GM12875 (cell line): ENCODE results near the gene SLC39A11.

Experiments
- H3K4me3 ChIP-seq: one replicate; pipeline ENCODE4 v1.5.1; 2011; ENCODE audit warnings: low read depth, low read length, control low read depth
- CTCF ChIP-seq: IDR thresholded peaks from 2 replicates; pipeline ENCODE4 v1.5.1; 2011; ENCODE audit warnings: low read depth, mild to moderate bottlenecking, control low read depth, inconsistent platforms, low read length, moderate library complexity, borderline replicate concordance; ENCODE audit not compliant: insufficient read depth

The SLC39A11 gene

GRCh38 chr17:73029021-73029420, 63.5 kb downstream of the SLC39A11 start:
- H3K4me3 ChIP-seq, result no peak overlapping the region
- no peak for TF ChIP-seq CTCF

- H3K4me3 ChIP-seq, result no peak overlapping the region
- no peak for TF ChIP-seq CTCF
Observed at GRCh38 chr17:73028299-73028755, 64.2 kb downstream of the SLC39A11 start.

GRCh38 chr17:73027130-73027741, 65.3 kb downstream of the SLC39A11 start:
- no peak for TF ChIP-seq CTCF
- no peak overlapping the region for H3K4me3 ChIP-seq

- no peak overlapping the region for H3K4me3 ChIP-seq
- no peak for TF ChIP-seq CTCF
Observed at GRCh38 chr17:73025041-73025560, 67.4 kb downstream of the SLC39A11 start.

GRCh38 chr17:73023759-73024158, 68.7 kb downstream of the SLC39A11 start:
- no peak overlapping the region for H3K4me3 ChIP-seq
- no peak for TF ChIP-seq CTCF

GRCh38 chr17:73022694-73023093, 69.8 kb downstream of the SLC39A11 start:
- H3K4me3 ChIP-seq, result no peak overlapping the region
- TF ChIP-seq CTCF, result no peak

- no peak for TF ChIP-seq CTCF
Observed at GRCh38 chr17:73021771-73022170, 70.7 kb downstream of the SLC39A11 start.

More at GRCh38 chr17:73021771-73022170, 70.7 kb downstream of the SLC39A11 start:
- H3K4me3 ChIP-seq, result no peak overlapping the region
